Right lobe of liver (tissue), 4 donors: ENCODE measurements around the gene DEXI.

Experiments used
- CTCF ChIP-seq, 4 donors: fragments of 200-600 bp in 3 of 4; fragments of 450-650 bp in 1 of 4; IDR thresholded peaks; one replicate each; pipeline versions ENCODE4 v1.5.1 to v1.8.0; 2016 to 2022; ENCODE audit warnings: antibody characterized with exemption in 4 of 4, mild to moderate bottlenecking in 2 of 4
- POLR2A ChIP-seq: fragments of 450-650 bp; IDR thresholded peaks from one replicate; pipeline ENCODE4 v1.6.1; 2017; ENCODE audit warnings: antibody characterized with exemption, mild to moderate bottlenecking
- donor health status: DM: no; HTN: no; CAD: no.
- donor health status: DM: no; HTN: no; CAD: no.
- donor health status: DM: no; HTN: yes; CAD: no.

GRCh38 chr16:10906914-10907756 is 35.1 kb downstream of the DEXI start:
- TF ChIP-seq POLR2A = no peak
- TF ChIP-seq CTCF (IDR thresholded peaks at IDR 0.05) = no peak
